Activated CD4-positive, alpha-beta T cell treated with anti-CD3 and anti-CD28 coated beads, Interleukin-2, amount 50 U/mL, for 48 hours (primary cell): ENCODE results near the gene FAM187B.
"Not testable (repeated sequence)": the region's sequence is repeated elsewhere in the genome, so short reads cannot be mapped to it uniquely, and the experiment has no call there.

Experiments
- DNase-seq, 2 experiments: peaks; one replicate each; pipeline ENCODE4 v3.0.0-alpha.2; 2020

The FAM187B gene

DNA sequence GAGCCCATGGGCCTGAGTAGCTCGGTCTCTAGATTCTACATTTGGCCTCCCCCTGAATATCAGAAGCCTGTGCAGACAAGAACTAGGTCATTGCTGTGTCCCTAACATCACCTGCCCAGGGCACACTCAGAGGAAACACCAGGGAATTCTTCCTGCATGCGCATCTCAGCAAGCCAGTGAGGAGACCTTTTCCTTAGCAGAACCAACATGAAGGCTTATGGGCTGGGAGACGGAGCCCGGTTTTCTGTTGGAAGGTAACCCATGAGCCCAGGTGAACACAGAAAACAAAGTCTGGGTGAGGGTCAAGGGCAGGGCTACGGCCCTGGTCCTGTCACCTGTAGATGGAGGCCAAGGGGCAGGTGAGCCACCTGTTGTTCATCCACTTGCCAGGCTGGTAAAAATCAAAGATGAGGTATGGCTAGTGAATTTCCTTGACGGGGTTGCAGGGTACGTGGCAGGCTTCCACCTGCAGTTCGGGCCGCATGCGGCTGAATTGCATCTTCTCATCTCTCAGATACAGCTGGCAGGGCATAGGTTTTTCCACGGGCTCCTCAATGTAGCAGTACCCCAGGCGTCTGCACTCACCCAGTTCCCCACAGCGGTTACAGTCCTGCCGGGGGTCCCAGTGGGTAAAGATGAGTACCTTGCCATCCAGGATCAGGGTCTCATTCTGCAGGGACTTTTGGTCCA lies 3.6 kb upstream of the FAM187B start:
- no peak for DNase-seq

GRCh38 chr19:35229601-35230000 lies 1.1 kb upstream of the FAM187B start:
- DNase-seq: no peak

GRCh38 chr19:35226748-35227147 lies 1.8 kb downstream of the FAM187B start:
- DNase-seq: no peak

DNA sequence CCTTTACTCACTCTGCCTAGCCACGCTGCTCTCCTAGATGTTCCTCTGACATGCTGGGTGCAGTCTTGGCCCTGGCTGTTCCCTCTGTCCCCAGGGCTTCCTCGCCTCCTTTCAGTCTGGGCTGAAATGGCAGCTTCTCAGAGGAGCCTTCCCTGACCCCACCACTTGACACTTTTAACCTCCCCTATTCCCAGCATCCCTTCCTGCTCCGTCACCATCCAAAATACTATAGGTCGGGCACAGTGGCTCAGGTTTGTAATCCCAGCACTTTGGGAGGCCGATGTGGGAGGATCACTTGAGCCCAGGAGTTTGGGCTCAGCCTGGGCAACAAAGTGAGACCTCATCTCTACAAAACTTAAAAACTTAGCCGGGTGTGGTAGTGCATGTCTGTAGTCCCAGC lies 2.6 kb downstream of the FAM187B start:
- DNase-seq: no peak

DNA sequence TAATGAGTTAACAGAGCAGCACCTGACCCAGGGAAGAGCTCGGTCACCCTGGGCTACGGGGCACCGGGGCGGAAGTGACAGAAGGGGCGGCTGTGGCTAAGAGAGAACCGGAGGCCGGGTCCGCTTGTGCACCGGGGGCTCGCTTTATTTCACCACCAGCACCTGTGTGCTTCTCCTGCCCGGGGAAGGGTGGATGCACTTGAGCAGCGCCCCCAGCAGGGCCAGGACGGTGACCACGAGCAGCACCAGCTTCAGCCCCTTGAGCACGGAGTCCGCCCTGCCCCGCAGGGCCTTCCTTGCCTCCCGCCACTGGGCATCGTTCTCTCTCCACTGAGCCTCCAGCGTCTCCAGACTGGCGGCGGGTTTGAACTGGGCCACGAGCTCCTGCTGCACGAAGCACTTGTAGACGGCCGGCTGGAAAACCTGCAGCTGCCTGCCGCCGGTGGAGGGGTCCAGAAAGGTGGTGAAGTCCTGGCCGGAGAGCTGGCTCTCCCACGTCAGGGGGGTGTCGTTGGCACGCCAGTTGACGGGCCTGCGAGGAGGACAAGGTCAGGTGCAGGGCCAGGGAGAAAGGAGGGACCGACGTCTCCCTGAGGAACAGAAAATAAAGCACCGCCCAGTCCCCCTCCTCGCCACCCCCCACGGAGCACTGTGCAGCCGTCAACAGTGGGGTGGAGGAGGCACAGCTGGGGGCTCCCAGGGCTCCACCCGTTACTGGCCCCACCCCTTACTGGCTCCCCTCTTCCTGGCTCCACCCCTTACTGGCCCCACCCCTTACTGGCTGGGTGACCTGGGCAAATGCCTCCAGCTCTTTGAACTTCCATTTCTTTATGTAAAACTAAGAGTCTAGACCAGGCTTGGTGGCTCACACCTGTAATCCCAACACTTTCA lies 3.6 kb downstream of the FAM187B start:
- DNase-seq: no peak

- no peak for DNase-seq
Observed at GRCh38 chr19:35223862-35224505, 4.6 kb downstream of the FAM187B start.

DNA sequence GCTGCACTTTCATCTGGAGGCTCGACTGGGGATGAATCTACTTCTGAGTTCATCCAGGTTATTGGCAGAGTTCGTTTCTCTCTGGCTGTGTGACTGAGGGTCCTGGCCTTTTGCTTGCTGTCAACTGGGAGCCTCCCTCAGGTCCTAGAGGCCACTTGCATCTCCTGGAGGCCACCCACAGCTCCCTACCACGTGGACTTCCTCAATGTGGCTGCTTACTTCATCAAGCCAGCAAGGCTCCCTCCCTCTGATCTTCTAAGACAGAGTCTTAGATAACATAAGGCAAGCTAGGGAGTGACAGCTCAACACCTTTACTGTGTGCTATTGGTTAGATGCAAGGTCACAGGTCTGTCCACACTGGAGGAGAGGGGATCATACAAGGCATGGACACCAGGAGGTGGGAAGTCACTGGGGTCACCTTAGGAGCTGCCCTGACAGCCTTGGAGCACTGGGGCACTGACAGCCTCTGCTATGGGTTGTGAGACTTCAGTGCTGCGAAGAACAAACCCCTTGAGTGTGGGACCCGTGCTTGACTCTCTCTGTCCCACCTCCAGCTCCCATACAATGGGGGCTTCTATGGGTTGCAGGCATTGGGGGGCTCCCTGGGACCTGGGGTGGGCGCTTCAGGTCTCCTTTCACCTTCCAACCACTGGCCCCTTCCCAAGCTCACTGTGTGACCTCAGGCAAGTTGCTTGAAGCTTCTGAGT lies 5.3 kb downstream of the FAM187B start:
- no peak for DNase-seq

- DNase-seq: no peak
Observed at GRCh38 chr19:35222373-35223015, 6.0 kb downstream of the FAM187B start.

GRCh38 chr19:35220973-35221590 lies 7.5 kb downstream of the FAM187B start:
- DNase-seq: not testable (repeated sequence)

- DNase-seq: no peak
Observed at GRCh38 chr19:35220315-35220921, 8.1 kb downstream of the FAM187B start.

DNA sequence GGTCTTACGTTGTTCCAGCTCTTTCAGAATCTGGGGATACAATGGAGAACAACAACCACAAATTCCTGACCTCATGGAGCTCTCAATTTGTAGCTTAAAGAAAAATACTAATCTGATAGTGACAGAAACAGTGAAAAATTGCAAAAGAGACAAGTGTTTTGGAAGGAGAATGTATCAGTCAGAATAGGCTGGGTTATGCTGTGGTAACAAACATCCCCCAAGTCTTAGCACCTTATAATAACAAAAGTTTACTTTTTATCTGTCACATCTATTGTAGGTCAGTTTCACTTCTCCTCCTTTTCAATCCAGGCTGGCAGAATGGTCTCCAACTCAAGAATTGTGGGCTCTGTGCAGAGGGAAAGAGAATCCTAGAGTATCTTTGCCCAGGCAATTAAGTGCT lies 9.5 kb downstream of the FAM187B start:
- no peak for DNase-seq

DNA sequence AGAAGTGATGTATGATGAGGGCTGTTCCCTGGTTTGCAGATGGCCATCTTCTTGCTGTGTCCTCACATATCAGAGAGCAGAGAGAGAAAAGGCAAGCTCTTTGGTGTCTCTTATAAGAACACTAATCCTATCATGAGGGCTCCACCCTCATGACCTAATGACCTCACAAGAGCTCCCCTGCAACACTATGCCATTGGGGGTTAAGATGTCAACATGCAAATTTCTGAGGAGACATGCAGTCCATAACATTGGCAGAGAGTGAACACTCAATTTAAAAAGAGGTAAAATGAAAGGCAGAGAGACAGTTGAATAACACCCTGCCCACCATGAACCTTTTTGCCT lies 10.9 kb downstream of the FAM187B start:
- no peak for DNase-seq

DNA sequence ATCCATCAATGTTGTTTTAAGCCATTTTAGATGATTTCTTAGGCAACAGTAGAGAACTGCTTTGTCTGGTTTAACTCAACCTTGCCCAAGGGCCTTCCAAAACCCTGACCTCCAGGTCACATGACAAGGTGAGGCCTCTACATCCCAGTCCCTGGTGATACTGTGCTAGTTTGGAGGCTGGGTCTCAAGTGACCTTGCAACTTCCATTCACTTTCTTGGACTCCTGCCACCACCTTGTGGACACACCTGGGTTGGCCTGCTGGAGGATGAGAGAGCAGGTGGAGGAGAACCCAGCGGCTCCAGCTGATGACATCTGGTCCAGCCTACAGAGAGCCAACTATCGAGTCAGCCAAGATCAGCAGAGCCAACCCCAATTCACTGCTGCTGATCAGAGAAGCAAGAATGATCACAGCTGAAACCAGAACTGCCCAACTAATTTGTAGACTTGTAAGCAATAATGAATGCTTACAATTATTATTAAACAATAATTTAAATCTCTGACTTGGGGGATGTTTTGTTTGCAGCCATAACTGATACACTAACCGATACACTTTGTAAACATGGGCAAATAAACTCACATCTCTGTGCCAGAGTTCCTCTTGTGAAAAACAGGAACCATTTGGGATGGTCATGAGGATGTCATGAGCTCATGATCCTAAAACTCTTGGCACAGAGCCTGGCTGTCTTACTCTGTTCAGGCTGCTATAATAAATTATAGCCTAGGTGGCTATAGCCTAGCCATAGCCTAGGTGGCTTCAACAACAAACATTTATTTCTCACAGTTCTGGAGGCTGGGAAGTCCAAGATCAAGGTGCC lies 11.5 kb downstream of the FAM187B start:
- DNase-seq: peak; percentile 35 to 55

DNA sequence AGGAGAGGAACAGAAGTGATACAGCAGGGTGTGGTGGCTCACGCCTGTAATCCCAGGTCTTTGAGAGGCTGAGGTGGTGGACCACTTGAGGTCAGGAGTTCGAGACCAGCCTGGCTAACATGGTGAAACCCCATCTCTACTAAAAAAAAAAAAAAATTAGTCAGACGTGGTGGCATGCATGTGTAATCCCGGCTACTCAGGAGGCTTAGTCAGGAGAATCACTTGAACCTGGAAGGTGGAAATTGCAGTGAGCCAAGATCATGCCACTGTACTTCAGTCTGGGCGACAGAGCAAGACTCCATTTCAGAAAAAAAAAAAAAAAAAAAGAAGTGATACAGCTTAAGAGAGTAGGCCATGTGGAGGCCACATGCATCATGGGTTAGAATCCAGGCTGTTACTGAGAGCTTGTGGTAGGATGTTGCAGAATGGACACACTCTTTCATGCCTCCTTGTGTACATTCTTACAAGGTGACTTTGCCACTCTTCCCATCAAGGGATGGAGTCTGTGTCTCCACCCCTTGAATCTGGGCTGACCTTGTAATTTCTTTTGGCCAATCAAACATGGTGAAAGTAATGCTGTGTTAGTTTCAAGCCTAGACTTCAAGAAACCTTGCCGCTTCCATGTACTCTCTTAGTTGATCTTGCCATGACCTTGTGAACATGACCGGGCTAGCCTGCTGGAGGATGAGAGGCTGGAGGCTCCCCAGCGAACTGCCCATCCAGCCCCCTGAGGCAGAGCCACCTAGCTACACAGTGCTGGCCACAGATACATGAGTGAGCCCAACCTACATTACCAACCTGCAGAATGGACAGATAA lies 12.3 kb downstream of the FAM187B start:
- no peak for DNase-seq

DNA sequence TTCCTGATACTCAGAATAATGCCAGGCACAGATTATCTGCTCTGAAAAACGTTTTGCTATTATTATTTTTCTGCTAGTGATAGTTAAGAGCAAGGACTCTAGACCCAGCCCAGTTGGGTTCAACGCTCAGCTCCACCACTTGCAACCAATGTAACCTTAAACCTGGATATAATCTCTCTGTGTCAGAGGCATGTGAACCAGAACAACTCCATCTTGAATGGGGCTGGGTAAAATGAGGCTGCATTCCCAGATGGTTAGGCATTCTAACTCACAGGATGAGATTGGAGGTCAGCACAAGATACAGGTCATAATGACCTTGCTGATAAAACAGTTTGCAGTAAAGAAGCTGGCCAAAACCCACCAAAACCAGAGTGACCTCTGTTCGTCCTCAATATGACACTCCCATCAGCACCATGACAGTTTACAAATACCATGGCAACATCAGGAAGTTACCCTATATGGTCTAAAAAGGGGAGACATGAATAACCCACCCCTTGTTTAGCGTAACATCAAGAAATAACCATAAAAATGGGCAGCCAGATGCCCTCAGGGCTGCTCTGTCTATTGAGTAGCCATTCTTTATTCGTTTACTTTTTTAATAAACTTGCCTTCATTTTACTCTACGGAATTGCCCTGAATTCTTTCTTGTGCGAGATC lies 13.6 kb downstream of the FAM187B start:
- no peak for DNase-seq

DNA sequence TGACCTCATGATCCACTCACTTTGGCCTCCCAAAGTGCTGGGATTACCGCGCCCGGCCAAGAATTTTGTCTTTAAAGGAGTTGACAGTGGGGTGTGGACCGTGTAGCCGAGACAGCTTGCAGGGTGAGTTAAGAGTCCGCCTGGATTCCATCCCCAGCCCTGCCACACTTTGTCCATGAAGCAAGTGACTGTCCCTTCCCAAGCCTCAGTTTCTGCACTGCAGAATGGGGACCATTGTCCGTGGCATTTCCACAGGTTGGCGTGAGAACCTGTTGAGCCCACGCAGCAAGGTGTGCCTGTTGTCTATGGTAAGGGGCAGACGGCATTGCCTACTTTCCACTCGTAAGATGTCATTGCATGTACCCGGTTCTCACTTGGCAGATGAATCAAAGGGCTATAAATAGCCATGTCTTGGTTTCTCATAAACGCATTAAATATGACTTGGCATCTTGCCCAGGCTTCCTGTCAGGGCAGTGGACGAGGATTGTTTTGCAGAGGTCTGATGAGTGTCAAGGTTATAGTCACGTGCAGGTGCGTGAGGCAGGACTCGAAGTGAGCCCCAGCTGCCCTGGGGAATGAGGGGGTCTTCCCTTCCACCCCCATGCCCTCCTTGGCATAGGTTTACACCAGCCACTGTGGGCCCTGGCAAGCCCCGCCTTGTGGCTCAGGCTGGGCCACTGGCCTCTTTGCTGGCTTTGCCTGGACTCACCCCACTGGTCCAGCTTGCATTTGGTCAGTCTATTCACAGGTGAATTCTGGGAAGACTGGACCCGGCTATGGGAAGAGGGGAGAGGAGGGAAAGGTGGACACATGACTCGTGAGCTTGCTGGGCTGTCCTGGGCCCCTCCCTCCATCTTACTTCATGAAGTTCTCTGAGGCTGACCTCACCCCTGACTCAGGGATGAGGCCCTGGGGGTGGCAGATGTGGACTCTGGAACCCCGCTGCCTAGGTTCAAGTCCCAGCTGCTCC lies 14.6 kb downstream of the FAM187B start:
- peak; percentile 68 to 78 for DNase-seq

DNA sequence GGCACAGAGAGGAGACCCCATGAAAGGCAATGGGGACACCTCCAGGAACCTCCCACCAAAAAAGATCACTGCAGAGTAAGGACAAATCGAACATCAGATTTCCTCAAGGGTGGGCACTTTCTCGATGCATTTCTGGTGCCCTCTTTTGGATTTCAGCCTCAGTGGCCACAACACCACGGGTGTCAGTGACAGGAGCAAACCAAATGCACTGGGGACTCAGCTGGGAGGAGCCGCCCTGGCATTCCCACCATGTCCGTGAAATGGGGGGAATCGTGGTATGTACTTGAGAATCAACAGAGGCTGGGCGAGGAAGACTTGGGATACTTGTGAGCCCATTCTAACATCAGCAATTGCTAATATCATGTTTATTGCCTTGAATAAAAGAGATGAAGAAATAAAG lies 16.3 kb downstream of the FAM187B start:
- no peak for DNase-seq
